ENCODE results near the gene OLIG1. TPM values are rescaled to one million over a fixed set of nuclear protein-coding genes. Genes with fewer than 3 reads are reported as not detected.

Gene OLIG1
- total RNA-seq, 1 experiment from 2014 or later, result not detected

- no peak for TF ChIP-seq EZH2 (IDR thresholded peaks at IDR 0.05; ENCODE audit: low read length, unreplicated experiment)
- no peak for TF ChIP-seq CTCF (conservative IDR thresholded peaks at IDR 0.05; ENCODE audit: low read depth, low read length)
- no peak for TF ChIP-seq EZH2phosphoT487 (IDR thresholded peaks at IDR 0.05; ENCODE audit: borderline replicate concordance, low read length)
- Histone ChIP-seq H4K20me1 (ENCODE audit: low read length) (no peaks in the 10 kb centered on the region), H3K4me3 (ENCODE audit: low read length) (no peak overlapping the region), H3K79me2 (ENCODE audit: low read length) (no peaks in the 10 kb centered on the region), H3K9me2 (replicated peaks; ENCODE audit: low read length) (no peaks in the 10 kb centered on the region), H3K4me1 (ENCODE audit: insufficient read depth, low read length) (no peaks in the 10 kb centered on the region), H3K9ac (ENCODE audit: low read length) (no peak overlapping the region), H3K36me3 (ENCODE audit: low read depth, low read length) (no peaks in the 10 kb centered on the region), H2AFZ (ENCODE audit: low read length) (no peak overlapping the region), H3K4me2 (ENCODE audit: low read length) (no peak overlapping the region), H3K27me3 (ENCODE audit: low read length) (peaks cover 89% of the 10 kb centered on the region), H3K9me3 (ENCODE audit: low read length) (no peaks in the 10 kb centered on the region), H3K27ac (ENCODE audit: low read length) (no peak overlapping the region), H3F3A (ENCODE audit: low read length, unreplicated experiment) (no peaks in the 10 kb centered on the region)
- DNase-seq, result no peak
- CTCF ChIA-PET, result no interaction called here
- no TSS peak for BruUV-seq (replicated peaks)
- POLR2A ChIA-PET (ENCODE audit: unreplicated experiment), result no interaction called here
- no peak for ATAC-seq
- intact Hi-C loops (cut with micrococcal nuclease), result no loop called here
Observed at GRCh38 chr21:33099131-33099530, 29.2 kb downstream of the OLIG1 start.

GRCh38 chr21:33101300-33101911, 31.5 kb downstream of the OLIG1 start:
- no peak overlapping the region for H2AFZ ChIP-seq (ENCODE audit: low read length)
- ATAC-seq (no peak), DNase-seq (no peak)
- H3K36me3 ChIP-seq (ENCODE audit: low read depth, low read length), result no peaks in the 10 kb centered on the region
- H3K79me2 ChIP-seq (ENCODE audit: low read length), result no peaks in the 10 kb centered on the region
- no TSS peak for BruUV-seq (replicated peaks)
- H4K20me1 ChIP-seq (ENCODE audit: low read length), result no peaks in the 10 kb centered on the region
- no peaks in the 10 kb centered on the region for H3F3A ChIP-seq (ENCODE audit: low read length, unreplicated experiment)
- no peaks in the 10 kb centered on the region for H3K9me2 ChIP-seq (replicated peaks; ENCODE audit: low read length)
- H3K4me3 ChIP-seq (ENCODE audit: low read length), result no peak overlapping the region
- H3K27me3 ChIP-seq (ENCODE audit: low read length), result peaks cover 90% of the 10 kb centered on the region
- H3K27ac ChIP-seq (ENCODE audit: low read length), result no peak overlapping the region
- no peaks in the 10 kb centered on the region for H3K9me3 ChIP-seq (ENCODE audit: low read length)
- CTCF ChIA-PET, result no interaction called here
- POLR2A ChIA-PET (ENCODE audit: unreplicated experiment), result no interaction called here
- no peak overlapping the region for H3K4me2 ChIP-seq (ENCODE audit: low read length)
- TF ChIP-seq EZH2 (IDR thresholded peaks at IDR 0.05; ENCODE audit: low read length, unreplicated experiment) (no peak), EZH2phosphoT487 (IDR thresholded peaks at IDR 0.05; ENCODE audit: borderline replicate concordance, low read length) (no peak), CTCF (conservative IDR thresholded peaks at IDR 0.05; ENCODE audit: low read depth, low read length) (no peak)
- H3K9ac ChIP-seq (ENCODE audit: low read length), result no peak overlapping the region
- no peaks in the 10 kb centered on the region for H3K4me1 ChIP-seq (ENCODE audit: insufficient read depth, low read length)
- intact Hi-C loops (cut with micrococcal nuclease), result no loop called here

GRCh38 chr21:33105088-33105487, 35.1 kb downstream of the OLIG1 start:
- no peak for DNase-seq
- peaks cover 94% of the 10 kb centered on the region for H3K27me3 ChIP-seq (ENCODE audit: low read length)
- no peak overlapping the region for H3K4me3 ChIP-seq (ENCODE audit: low read length)
- POLR2A ChIA-PET (ENCODE audit: unreplicated experiment), result no interaction called here
- no peaks in the 10 kb centered on the region for H3K9me2 ChIP-seq (replicated peaks; ENCODE audit: low read length)
- H4K20me1 ChIP-seq (ENCODE audit: low read length), result no peaks in the 10 kb centered on the region
- H3K4me2 ChIP-seq (ENCODE audit: low read length), result no peak overlapping the region
- BruUV-seq (replicated peaks), result no TSS peak
- H3K27ac ChIP-seq (ENCODE audit: low read length), result no peak overlapping the region
- ATAC-seq, result no peak
- no peak overlapping the region for H3K9ac ChIP-seq (ENCODE audit: low read length)
- intact Hi-C loops (cut with micrococcal nuclease), result no loop called here
- CTCF ChIA-PET, result no interaction called here
- no peaks in the 10 kb centered on the region for H3K36me3 ChIP-seq (ENCODE audit: low read depth, low read length)
- H3K4me1 ChIP-seq (ENCODE audit: insufficient read depth, low read length), result no peaks in the 10 kb centered on the region
- no peaks in the 10 kb centered on the region for H3K9me3 ChIP-seq (ENCODE audit: low read length)
- H3K79me2 ChIP-seq (ENCODE audit: low read length), result no peaks in the 10 kb centered on the region
- H3F3A ChIP-seq (ENCODE audit: low read length, unreplicated experiment), result no peaks in the 10 kb centered on the region
- no peak overlapping the region for H2AFZ ChIP-seq (ENCODE audit: low read length)
- TF ChIP-seq CTCF (conservative IDR thresholded peaks at IDR 0.05; ENCODE audit: low read depth, low read length) (no peak), EZH2phosphoT487 (IDR thresholded peaks at IDR 0.05; ENCODE audit: borderline replicate concordance, low read length) (no peak), EZH2 (IDR thresholded peaks at IDR 0.05; ENCODE audit: low read length, unreplicated experiment) (no peak)

Data from PC-3 (cell line).